Left forelimb (tissue), 1 donor: Measurements from ENCODE around the gene SERPIND1.

ENCODE experiments used
- DNase-seq: peaks from one replicate; pipeline ENCODE4 v3.0.0-alpha.2; 2018; ENCODE audit warnings: low spot score

The SERPIND1 gene

DNA sequence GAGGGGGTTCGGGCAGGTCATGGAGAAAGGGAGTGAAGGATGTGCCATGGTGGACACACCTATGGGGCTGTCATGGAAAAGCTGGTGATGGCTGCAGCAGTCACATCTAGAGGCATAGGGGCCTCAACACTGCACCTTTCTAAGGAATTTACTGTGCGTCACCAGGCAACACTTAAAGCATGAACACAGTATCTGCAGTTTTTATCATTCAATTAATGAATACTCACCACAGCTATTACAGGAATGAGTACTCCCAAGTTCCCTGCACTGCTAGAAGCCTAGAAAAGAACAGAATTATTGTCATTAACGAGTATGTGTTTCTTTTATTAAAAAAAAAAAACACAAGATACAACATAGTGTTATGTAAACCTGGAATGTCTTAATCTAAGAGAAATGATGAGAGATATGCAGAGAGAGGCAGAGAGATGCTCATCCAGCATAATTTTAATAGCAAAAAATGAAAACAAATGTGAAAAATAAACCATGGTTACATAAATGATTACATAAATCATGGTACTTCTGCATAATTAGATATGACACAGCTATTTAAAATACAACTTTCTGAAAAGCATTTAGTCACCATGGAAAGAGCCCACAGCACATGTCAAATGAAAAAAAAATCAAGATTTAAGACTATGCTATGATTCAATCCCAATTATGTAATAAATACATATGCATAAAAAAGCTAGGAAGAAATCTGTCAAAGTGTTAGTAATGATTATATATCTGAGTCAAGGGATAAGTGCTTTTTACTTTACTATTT is 19.2 kb downstream of the SERPIND1 start:
- DNase-seq: no peak

DNA sequence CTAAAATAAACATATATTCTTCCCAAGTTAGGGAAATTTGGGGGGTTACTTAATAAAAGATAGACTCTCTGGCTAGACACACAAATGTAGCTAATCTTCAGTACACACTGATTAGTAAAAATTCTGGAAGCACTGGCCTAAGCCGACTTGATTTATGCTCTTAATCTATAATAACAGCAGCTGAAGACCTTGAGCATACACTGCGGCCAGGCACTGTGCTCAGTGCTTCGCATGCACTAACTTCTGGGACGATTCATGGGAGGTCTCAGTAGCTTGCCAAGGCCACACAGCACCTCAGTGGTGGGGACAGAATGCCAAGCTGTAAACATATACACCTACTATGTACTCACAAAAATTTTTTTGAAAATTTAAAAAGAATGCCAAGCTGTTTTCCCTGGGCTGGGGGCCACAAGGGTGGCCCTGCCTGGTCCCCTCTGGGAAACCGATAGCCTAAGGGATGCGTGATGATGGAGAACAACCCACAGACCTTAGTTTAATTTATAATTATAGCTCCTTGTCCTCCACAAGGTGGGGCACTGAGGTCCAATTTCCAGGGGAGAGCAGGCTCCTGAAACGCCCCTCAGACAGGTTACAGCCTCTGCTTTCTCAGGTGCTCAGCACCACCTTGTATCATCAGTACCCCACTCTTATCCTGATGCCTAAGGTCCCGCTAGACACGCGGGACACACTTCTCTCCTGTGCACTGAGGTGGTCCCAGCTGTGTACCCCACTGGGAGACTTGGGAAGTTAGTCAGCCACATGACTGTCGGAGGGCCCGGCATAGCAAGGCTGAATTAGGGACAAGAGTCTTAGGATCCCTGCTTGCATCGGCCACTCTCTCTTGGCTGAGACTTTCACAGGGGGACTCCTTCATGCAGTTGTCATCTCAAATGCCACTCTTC is 20.1 kb downstream of the SERPIND1 start:
- DNase-seq: no peak

DNA sequence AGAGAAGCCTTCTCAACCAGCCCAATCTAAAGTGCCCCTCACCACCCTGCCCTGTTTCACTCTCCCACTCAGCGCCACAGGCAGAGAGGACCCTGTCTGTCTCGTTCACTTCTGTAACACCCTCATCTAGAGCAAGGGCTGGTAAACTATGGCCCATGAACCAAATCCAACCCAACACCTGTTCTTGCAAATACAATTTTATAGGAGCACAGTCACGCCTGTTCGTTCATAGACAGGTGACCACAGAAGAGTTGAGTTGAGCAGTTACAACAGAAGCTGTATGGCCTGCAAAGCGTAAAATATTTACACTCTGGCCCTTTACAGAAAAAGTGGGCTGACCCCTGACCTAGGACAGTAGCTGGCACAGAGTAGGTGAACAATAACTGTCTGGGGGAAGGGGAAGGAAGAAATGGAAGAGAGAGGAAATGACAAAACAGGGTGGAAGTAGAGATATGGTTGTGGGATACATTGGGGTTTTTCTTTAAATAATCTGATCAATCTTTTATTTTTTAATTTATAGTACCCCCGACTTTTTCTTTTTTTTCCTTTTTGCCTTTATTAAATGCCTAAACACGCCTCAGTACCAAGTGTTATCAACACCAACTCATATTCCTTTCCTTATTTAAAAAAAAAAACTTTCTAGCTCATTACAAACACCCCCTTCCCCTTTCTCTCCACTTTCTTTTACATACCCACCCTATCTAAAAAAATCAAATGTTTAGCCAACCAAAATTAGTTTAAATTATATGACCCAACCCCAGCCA is 20.9 kb downstream of the SERPIND1 start:
- DNase-seq: no peak

DNA sequence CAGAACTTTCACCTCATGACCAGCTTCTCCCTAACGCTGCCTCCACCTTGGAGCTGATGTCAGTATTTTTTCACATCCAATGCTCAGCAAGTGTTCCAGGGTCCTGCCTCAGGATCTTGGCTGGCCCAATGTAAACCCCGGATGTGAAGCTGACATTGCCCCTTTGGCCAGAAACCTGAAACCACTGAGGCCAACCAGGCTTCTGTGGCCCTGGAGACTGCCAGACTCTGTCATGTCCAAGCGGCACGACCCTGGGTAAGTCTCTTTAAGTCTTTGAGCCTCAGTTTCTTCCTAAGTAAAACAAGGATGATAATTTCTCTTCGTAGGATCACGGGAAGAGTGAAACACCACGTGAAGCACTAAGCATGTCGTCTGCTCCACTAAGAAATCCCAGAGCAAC is 22.8 kb downstream of the SERPIND1 start:
- no peak for DNase-seq

DNA sequence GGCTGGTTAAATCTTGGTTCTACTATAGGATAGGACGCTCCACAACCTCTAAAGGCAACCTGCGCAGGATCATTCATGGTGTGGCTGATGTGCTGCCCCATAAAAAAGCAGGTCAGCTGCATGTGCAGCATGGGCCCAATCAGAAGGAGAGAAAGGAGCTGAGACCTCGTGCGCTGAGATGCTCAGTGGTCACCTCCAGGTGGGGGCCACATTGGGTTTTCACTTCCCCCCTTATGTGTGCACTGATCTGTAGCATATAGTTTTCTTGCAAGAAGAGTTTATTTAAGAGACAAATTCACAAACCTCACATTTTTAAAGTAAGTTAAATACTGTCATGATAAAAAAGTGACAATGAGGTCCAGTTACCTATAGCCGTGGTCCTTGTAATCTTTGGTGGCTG is 24.3 kb downstream of the SERPIND1 start:
- no peak for DNase-seq

DNA sequence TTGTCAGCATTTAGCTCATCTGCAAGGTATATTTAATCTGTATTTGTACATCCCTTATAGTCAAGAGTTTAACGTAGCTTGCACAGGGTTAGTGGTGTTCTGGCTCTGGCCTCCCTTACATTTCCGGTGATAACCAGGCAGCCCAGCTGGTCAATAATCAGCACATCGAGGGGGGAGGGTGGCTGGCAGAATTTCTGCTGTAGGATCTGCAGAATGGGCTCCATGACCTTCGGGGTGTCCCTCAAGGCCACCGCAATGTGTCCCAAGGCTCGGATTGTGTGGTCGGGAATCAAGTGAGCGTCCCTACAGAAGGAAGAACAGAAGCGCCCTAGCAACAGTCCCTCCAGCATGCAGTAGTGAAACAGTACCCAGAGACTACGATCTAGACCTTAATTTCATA is 25.1 kb downstream of the SERPIND1 start:
- no peak for DNase-seq

DNA sequence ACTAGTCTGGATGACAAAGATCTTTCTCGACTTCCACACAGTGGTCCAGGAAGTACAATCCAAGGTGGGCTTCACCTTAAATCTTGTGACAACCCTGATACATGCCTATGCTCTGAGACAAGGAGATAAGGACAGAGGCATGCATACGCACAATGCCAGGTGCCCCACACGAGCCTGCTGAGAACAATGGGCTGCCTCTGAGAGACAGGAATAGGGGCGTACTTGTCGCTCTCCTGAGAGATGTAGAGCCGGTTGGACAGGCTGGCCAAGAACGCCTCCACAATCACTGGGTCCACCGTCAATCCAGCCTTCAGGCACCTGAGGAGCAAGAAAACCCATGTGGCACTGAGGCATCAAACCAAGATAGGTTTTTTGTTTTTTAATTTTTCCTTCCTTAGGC is 25.5 kb downstream of the SERPIND1 start:
- DNase-seq: no peak

DNA sequence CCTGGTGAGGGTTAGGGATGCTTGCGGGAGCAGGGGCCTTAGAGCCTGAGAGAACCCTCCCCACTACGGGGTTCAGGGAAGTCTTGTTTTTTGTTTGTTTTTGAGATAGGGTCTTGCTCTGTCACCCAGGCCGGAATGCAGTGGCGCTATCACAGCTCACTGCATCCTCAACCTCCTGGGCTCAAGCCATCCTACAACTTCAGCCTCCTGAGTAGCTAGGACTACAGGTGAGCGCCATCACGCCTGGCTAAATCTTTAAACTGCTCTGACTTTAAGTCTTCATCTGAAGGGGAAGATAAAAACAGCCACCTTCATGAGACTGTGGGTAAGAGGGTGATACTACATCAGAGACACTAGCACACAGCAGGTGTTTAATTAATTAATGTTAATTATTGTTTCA is 28.5 kb downstream of the SERPIND1 start:
- no peak for DNase-seq

DNA sequence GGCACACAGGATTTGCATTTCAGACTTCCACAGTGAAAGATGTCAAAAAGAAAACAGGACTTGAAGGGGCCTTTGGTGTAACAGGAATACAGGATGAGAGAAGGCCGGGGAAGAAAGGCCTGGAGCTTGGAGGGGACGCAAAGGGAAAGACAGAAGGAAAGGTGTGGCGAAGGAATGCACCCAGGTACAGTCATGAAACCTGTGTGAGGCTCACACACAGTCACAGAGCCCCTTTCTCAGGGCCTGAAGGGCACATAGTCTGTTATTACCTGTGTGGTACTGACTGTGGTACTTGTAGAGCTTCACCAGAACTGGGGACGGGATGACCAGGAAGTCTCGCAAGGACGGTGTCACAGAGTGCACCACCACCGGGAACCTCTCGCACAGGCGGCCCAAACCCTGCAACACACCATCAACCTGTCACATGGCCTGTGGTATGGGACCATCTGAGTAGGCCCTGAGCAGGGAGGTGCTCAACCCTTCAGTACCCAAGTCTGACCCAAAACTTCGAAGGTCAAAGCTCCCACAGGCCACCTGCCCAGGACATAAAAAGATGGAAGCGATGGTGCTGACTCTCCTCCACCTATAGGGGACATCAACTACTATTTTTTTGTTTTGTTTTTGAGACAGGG is 29.1 kb downstream of the SERPIND1 start:
- no peak for DNase-seq

DNA sequence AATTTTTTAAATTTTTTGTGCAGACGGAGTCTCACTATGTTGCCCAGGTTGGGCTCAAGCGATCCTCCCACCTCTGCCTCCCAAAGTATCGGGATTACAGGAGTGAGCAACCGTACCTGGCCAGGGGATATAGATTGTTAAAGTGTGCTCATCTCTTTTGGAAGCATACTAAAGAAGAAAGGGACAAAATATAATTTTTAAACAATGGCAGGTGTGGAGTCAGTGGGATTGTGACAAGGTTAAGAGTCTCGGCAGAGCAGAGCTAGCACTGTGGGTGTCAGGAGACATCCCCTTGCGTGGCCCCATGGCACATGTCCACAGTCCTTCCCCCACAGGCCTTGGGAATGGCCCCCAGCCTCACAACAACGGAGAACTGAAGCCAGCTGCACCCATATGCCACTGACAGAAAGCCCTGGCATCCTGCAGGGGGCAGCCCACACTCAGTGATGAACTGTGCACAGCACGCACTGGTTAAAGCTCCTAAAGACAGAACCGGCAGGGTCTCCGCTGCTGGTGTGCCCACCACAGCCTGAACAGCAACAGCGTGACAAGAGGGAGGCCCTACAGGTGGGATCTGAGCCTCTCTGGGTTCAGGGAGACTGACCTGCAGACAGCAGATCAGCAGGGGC is 29.9 kb downstream of the SERPIND1 start:
- DNase-seq: no peak

DNA sequence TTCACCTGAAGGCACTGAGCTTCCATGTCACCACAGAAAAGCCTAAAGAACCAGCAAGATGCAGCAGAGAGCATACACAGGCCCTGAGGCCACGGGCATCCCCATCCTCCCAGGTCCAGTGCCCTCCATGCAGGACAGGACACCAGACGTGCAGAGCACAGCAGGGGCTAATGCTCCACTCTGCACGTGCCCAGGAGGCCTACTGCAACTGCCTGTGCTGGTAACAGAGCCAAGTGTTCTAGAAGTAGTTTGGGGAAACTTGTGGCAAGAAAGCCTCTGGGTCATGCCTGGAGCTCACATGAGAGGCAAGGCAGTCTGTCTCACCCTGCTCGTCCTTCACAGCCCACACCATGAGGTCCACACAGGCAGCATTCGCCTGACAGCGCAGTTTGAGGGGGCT is 30.7 kb downstream of the SERPIND1 start:
- DNase-seq: no peak

DNA sequence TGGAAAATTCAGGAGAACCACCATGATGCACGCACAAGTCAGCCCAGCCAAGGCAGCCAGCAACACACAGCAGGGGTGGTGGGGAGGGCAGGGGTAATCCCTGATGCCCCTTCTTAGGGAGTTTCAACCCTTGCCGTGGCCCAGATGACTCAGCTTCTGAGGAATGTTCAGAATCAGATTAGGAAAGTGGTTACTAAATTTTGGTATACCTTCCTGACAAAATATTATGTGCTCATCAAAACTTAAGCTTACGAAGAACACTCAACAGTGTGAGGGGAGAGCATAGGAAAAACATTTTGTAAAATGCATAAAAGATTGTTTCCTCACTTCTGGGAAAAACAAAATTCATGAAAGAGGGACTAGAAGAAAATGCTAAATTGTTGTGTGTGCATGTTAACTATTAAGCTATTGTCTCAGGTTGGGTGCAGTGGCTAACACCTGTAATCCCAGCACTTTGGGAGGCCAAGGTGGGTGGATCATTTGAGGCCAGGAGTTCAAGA is 32.1 kb downstream of the SERPIND1 start:
- DNase-seq: no peak

DNA sequence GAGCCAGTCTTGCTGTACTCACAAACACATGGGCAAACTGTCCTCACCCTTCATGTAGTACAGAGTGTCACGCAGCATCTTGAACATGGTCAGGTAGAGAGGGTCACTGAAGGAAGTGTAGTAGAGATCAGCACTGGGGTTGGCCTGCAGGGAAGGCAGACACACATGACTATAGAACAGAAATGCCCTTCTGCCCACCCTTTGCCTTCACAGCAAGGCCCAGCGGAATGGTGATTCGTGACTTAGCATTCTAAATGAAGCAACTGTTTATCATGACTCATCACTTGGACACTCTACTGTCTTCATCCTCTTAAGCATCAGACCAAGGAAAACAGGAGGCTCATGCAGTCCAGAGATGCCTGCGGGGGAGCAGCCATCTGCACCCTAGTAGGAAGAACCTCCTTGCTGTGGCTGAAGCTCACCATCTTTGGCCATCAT is 33.4 kb downstream of the SERPIND1 start:
- DNase-seq: no peak

DNA sequence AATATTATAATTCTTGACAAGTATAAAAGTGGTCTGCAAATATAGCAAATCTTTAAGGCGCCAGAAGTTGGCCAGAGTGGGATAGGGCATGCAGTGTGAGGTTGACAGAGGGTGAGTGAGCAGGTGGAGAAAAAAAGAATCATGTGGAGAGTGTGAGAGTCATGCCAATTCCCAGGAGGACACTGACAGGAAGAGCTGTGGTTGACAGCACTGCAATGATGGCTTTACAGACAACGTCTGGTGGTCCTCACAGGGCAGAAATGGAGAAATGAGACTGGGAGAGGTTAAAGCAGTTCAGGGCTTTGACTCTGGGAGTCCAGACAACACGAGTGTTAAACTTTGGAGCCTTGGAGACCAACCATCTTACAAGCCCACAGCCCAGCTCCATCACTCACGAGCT is 34.9 kb downstream of the SERPIND1 start:
- no peak for DNase-seq

DNA sequence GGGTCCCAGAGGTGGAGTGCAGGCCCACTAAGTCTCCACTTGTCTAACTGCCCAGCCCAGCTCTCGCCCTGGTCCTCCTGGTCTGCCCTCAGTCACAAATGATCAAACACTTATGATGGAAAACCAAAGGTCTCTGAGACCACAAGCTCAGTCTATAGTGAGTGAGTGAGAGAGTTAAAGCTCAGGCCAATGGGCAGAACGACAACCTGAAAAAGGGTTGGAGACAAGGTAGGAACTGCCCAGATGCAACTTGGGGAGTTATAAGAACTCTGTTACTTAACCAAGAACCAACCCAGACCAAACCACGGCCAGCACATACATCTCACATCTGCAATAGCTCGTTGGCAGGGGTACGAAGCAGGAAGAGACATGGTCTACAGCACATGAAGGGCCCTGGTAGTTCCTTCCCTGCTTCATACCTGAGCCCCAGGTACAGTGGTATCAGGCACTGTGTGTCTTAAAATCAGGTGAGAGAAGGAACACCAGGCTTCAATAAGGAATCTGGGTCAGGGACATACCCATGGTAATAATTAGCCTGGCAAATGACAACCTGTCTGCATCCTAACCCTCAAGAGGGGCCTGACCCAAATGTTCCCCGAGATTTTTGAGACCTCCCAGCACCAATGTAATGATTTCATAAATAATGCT is 35.7 kb downstream of the SERPIND1 start:
- no peak for DNase-seq

DNA sequence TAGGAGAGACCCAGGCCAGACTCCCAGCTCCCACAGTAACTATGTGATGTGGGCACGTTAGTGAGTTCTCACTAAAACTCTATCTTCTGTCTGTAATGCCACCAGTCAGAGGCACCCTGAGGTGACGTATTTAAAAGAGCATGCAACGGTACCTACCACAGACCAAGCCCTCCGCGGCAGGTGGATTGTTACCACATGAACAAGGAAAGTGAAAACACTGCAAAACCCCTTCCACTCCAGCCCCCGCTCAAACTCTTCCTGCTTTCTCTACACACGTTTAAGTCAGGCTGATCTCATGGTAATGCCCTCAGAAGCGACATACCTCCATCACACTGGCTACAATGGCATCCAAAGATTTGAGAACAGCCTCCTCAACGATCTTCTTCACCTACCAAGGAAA is 36.7 kb downstream of the SERPIND1 start:
- DNase-seq: no peak

DNA sequence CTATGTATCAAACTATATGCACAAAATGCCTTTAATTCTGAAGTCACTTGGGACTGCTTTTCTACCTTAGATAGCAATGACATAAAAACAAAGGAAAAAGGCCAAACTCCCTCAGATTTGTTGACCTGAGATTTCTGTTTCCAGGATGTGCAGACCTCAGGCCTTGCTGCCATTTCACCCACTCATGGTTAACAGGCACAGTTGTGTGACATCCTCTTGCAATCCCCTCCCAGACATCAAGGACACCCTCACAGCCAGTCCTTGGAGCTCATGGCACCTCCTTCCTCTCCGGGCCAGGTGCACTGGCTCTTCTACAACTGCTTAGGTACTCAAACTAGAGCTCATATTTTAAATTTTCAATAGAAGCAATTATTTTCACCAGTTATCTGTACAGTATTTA is 37.3 kb downstream of the SERPIND1 start:
- no peak for DNase-seq

DNA sequence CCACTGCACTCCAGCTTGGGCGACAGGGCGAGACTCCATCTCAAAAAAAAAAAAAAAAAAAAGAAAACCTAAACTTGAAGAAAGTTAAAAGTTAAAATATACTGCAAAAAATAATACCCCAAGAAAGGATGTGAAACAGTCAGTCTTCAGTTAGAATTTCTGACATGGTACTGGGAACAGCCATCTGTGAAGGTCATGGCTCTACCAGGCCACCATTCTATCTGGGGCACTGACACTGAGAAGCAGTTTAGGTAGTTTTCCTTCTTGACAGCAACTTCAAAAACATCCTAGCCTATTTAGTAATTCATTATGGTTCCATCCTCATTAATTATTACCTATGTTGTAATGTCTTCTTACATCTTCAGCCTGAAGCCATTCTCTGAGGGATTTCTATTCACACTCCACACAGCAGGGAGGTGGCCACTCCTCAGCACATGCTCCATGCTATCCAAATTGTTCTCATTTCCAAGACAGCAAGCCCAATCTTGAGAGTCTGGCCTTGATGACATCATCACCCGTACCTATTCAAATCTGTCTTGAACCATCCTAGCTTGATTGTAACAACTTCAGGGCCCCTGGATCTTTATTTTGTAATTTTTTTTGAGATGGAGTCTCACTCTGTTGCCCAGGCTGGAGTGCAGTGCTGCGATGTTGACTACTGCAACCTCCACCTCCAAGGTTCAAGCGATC is 38.2 kb downstream of the SERPIND1 start:
- DNase-seq: no peak

DNA sequence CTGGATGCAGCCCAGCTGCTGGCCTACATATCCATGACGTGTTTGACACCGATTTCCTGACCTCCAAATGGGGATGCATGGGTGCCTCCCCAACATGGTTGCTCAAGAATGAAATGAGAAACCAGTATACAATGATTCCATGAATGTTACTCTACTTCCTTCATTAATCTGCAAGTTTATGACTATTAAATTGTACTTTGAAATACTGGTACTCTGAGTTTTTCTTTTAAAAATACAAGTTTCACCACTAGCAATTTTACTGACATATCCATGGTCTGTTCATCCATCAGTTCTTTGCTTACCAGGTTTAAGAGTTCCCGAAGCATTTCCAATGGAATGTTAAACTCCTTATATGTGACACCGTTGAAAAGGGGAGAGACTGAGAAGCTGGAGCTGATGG is 39.1 kb downstream of the SERPIND1 start:
- no peak for DNase-seq

DNA sequence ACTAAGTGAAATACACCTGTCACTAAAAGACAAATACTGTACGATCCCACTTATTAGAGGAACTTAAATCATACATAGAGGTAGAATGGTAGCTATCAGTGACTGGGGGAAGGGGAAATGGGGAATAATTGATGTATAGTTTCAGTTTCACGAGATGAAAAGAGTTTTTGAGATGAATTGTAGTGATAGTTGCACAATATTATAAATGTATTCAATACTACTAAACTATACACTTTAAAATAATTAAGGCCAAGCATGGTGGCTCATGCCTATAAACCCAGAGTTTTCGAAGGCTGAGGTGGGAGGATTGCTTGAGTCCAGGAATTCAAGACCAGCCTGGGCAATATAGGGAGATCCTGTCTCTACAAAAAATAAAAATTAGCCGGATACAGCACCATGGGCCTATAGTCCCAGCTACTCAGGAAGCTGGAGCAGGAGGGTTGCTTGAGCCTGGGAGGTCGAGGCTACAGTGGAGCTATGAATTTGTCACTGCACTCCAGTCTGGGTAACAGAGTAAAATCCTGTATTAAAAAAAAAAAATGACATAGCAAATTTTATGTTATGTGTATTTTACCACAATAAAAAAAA is 40.4 kb downstream of the SERPIND1 start:
- no peak for DNase-seq
